Activated CD8-positive, alpha-beta T cell treated with anti-CD3 and anti-CD28 coated beads, Interleukin-2, amount 10 ng/mL, durations not matched to agents 7 days and 5 days (primary cell): ENCODE measurements around the gene APLP1. TPM values are rescaled to one million over a fixed set of nuclear protein-coding genes. Genes with fewer than 3 reads are reported as not detected.

Experiments used
- ATAC-seq: fragments of 150-1000 bp; cut with Tn5 transposase; one replicate; pipeline ENCODE4 v1.10.0; 2021; ENCODE audit warnings: moderate library complexity
- CTCF ChIA-PET: fragments of 350-600 bp; sonication (Branson Sonifier 250); formaldehyde crosslinking; loops from one replicate; lab custom pipeline; 2021; ENCODE audit warnings: antibody characterized with exemption; lab: Charles Lee
- POLR2A ChIA-PET: fragments of 350-600 bp; sonication (Branson Sonifier 250); formaldehyde crosslinking; loops from one replicate; lab custom pipeline; 2021; ENCODE audit warnings: antibody characterized with exemption; lab: Charles Lee
- DNase-seq: peaks from one replicate; pipeline ENCODE4 v3.0.0-alpha.2; 2020
- H3K27ac Mint-ChIP-seq: one replicate; pipeline ENCODE4 v1.8.0; 2021; ENCODE audit warnings: mild to moderate bottlenecking, mixed read lengths
- H3K27me3 Mint-ChIP-seq: one replicate; pipeline ENCODE4 v1.8.0; 2021; ENCODE audit warnings: low read depth, mixed read lengths
- H3K36me3 Mint-ChIP-seq: one replicate; pipeline ENCODE4 v1.8.0; 2021; ENCODE audit warnings: low read depth, mixed read lengths
- H3K4me1 Mint-ChIP-seq: one replicate; pipeline ENCODE4 v1.8.0; 2021; ENCODE audit warnings: low read depth, mixed read lengths
- H3K4me3 Mint-ChIP-seq: one replicate; pipeline ENCODE4 v1.8.0; 2021; ENCODE audit warnings: mild to moderate bottlenecking, mixed read lengths
- H3K9me3 Mint-ChIP-seq: one replicate; pipeline ENCODE4 v1.8.0; 2022; ENCODE audit warnings: mixed read lengths; ENCODE audit not compliant: insufficient read depth
- total RNA-seq, 2 experiments: library from RNA; stranded (reverse); gene quantifications; one replicate each; pipeline ENCODE4 v1.2.3, GENCODE V29; 2021

APLP1 gene
- total RNA-seq, 2 experiments from 2014 or later, result 0.87 to 1.4 TPM

GRCh38 chr19:35899547-35900214 is 31.3 kb downstream of the APLP1 start:
- ChIA-PET CTCF (no interaction called here), POLR2A (interaction anchor here (1.4 kb wide), 2 partner anchors 29 to 32 kb away, joined by 5 to 11 read pairs; no protein-coding TSS in a partner anchor)
- Mint-ChIP-seq H3K4me3 (peak overlapping the region; percentile 87), H3K4me1 (peaks cover 49% of the 10 kb centered on the region), H3K27me3 (no peaks in the 10 kb centered on the region), H3K27ac (peak overlapping the region; percentile 95), H3K9me3 (no peaks in the 10 kb centered on the region), H3K36me3 (peaks cover 47% of the 10 kb centered on the region)
- DNase-seq (peak; percentile 92), ATAC-seq (peak; percentile 37)

GRCh38 chr19:35901055-35901644 is 32.8 kb downstream of the APLP1 start:
- Mint-ChIP-seq H3K4me1 (peaks cover 52% of the 10 kb centered on the region), H3K36me3 (peaks cover 41% of the 10 kb centered on the region), H3K9me3 (no peaks in the 10 kb centered on the region), H3K27ac (peak overlapping the region; percentile 97), H3K4me3 (peak overlapping the region; percentile 87), H3K27me3 (no peaks in the 10 kb centered on the region)
- ATAC-seq (no peak), DNase-seq (no peak)
- ChIA-PET CTCF (interaction anchor here (0.8 to 1.1 kb wide), 2 partner anchors 18 to 30 kb away, joined by 3 read pairs; no protein-coding TSS in a partner anchor), POLR2A (interaction anchor here (0.5 to 1.4 kb wide), 4 partner anchors 25 to 30 kb away, joined by 3 to 11 read pairs (median 4); no protein-coding TSS in a partner anchor)

- H3K27me3 Mint-ChIP-seq, result no peaks in the 10 kb centered on the region
- POLR2A ChIA-PET, result interaction anchor here (0.5 to 2.1 kb wide), 2 partner anchors 28 kb away, joined by 4 to 22 read pairs; no protein-coding TSS in a partner anchor
- H3K4me1 Mint-ChIP-seq, result peaks cover 50% of the 10 kb centered on the region
- CTCF ChIA-PET, result interaction anchor here (2.1 kb wide), 1 partner anchor 29 kb away, joined by 24 read pairs; no protein-coding TSS in a partner anchor
- H3K27ac Mint-ChIP-seq, result peak within 1 kb of the TSS; percentile 97
- DNase-seq, result peak; percentile 78
- H3K4me3 Mint-ChIP-seq, result peak within 1 kb of the TSS; percentile 87
- peaks cover 37% of the 10 kb centered on the region for H3K36me3 Mint-ChIP-seq
- peak; percentile 32 for ATAC-seq
- no peaks in the 10 kb centered on the region for H3K9me3 Mint-ChIP-seq
Observed at GRCh38 chr19:35901854-35902661, 33.7 kb downstream of the APLP1 start, which contains the start of gene HCST. Gene HCST (plus strand): TSS chr19:35902529. CDS start chr19:35902594, 65 bp downstream.

GRCh38 chr19:35902870-35903475 is 34.6 kb downstream of the APLP1 start:
- Mint-ChIP-seq H3K4me1 (peaks cover 50% of the 10 kb centered on the region), H3K27me3 (no peaks in the 10 kb centered on the region), H3K4me3 (peak overlapping the region; percentile 87), H3K27ac (peak overlapping the region; percentile 97), H3K36me3 (peaks cover 29% of the 10 kb centered on the region), H3K9me3 (no peaks in the 10 kb centered on the region)
- ATAC-seq (no peak), DNase-seq (peak; percentile 34)
- POLR2A ChIA-PET, result interaction anchor here (1.0 to 2.1 kb wide), 4 partner anchors 23 to 201 kb away, joined by 3 to 22 read pairs (median 4); partner anchors contain the start of gene ALKBH6
- CTCF ChIA-PET, result interaction anchor here (1.5 to 2.1 kb wide), 2 partner anchors 20 to 28 kb away, joined by 5 to 24 read pairs; no protein-coding TSS in a partner anchor

GRCh38 chr19:35903550-35904179 is 35.3 kb downstream of the APLP1 start:
- ATAC-seq, result peak; percentile 56
- ChIA-PET CTCF (interaction anchor here (1.5 to 2.1 kb wide), 2 partner anchors 21 to 27 kb away, joined by 5 to 24 read pairs; no protein-coding TSS in a partner anchor), POLR2A (interaction anchor here (0.6 to 2.1 kb wide), 5 partner anchors 22 to 201 kb away, joined by 3 to 22 read pairs (median 4); partner anchors contain the start of gene ALKBH6)
- H3K4me1 Mint-ChIP-seq, result peaks cover 51% of the 10 kb centered on the region
- H3K36me3 Mint-ChIP-seq, result peaks cover 25% of the 10 kb centered on the region
- DNase-seq, result peak; percentile 96
- no peaks in the 10 kb centered on the region for H3K9me3 Mint-ChIP-seq
- H3K27ac Mint-ChIP-seq, result peak overlapping the region; percentile 97
- peak overlapping the region; percentile 87 for H3K4me3 Mint-ChIP-seq
- H3K27me3 Mint-ChIP-seq, result no peaks in the 10 kb centered on the region

GRCh38 chr19:35904311-35905068 is 36.1 kb downstream of the APLP1 start:
- Mint-ChIP-seq H3K9me3 (no peaks in the 10 kb centered on the region), H3K4me3 (peak overlapping the region; percentile 87), H3K4me1 (peaks cover 58% of the 10 kb centered on the region), H3K27me3 (no peaks in the 10 kb centered on the region), H3K27ac (peak overlapping the region; percentile 81), H3K36me3 (peaks cover 18% of the 10 kb centered on the region)
- DNase-seq, result no peak
- ATAC-seq, result no peak
- POLR2A ChIA-PET, result interaction anchor here (0.7 to 2.1 kb wide), 2 partner anchors 13 to 26 kb away, joined by 3 to 22 read pairs; no protein-coding TSS in a partner anchor
- CTCF ChIA-PET, result interaction anchor here (2.1 kb wide), 1 partner anchor 26 kb away, joined by 24 read pairs; no protein-coding TSS in a partner anchor

GRCh38 chr19:35905178-35905727 is 36.9 kb downstream of the APLP1 start:
- Mint-ChIP-seq H3K4me1 (peaks cover 62% of the 10 kb centered on the region), H3K27ac (peak overlapping the region; percentile 81), H3K36me3 (peaks cover 17% of the 10 kb centered on the region), H3K9me3 (no peaks in the 10 kb centered on the region), H3K4me3 (no peak overlapping the region), H3K27me3 (no peaks in the 10 kb centered on the region)
- DNase-seq (no peak), ATAC-seq (no peak)
- CTCF ChIA-PET, result interaction anchor here (1.3 kb wide), 1 partner anchor 26 kb away, joined by 5 read pairs; no protein-coding TSS in a partner anchor
- POLR2A ChIA-PET, result no interaction called here

- no peak for ATAC-seq
- Mint-ChIP-seq H3K36me3 (peaks cover 17% of the 10 kb centered on the region), H3K27me3 (no peaks in the 10 kb centered on the region), H3K4me3 (no peak overlapping the region), H3K9me3 (no peaks in the 10 kb centered on the region), H3K27ac (peak overlapping the region; percentile 62), H3K4me1 (peaks cover 58% of the 10 kb centered on the region)
- ChIA-PET POLR2A (no interaction called here), CTCF (no interaction called here)
- DNase-seq, result no peak
Observed at GRCh38 chr19:35907377-35907745, 39.0 kb downstream of the APLP1 start.

- Mint-ChIP-seq H3K27ac (peak within 1 kb of the TSS; percentile 65), H3K36me3 (peaks cover 17% of the 10 kb centered on the region), H3K27me3 (no peaks in the 10 kb centered on the region), H3K9me3 (no peaks in the 10 kb centered on the region), H3K4me1 (peaks cover 57% of the 10 kb centered on the region), H3K4me3 (no peak within 1 kb of the TSS)
- no peak for DNase-seq
- CTCF ChIA-PET, result interaction anchor here (1.0 to 2.1 kb wide), 2 partner anchors 23 to 26 kb away, joined by 3 to 9 read pairs; no protein-coding TSS in a partner anchor
- ATAC-seq, result no peak
- POLR2A ChIA-PET, result no interaction called here
Observed at GRCh38 chr19:35908010-35908441, 39.7 kb downstream of the APLP1 start, which contains the start of gene TYROBP. Gene TYROBP (minus strand): TSS chr19:35908295. CDS start chr19:35908228, 67 bp downstream.
